Measurements from ENCODE around the gene GRM7. TPM values are rescaled to one million over a fixed set of nuclear protein-coding genes. Genes with fewer than 3 reads are reported as not detected.

Gene GRM7
- total and polyA plus RNA-seq, 2 donors (not counting 1 experiment from before 2014, with no cell fraction given) = not detected

- no peaks in the 10 kb centered on the region for H3K4me1 ChIP-seq (ENCODE audit: control insufficient read depth in 2 of 2, insufficient read depth in 2 of 2, low read length in 2 of 2)
- peaks cover 4% of the 10 kb centered on the region for H3K9me3 Mint-ChIP-seq (ENCODE audit: insufficient read depth)
- TF ChIP-seq CTCF (IDR thresholded peaks at IDR 0.05) (no peak), EZH2 (IDR thresholded peaks at IDR 0.05; ENCODE audit: borderline replicate concordance, insufficient read depth, low read depth, low read length, poor library complexity, severe bottlenecking) (no peak)
- no peak overlapping the region for H2AFZ ChIP-seq (ENCODE audit: insufficient read depth, low read depth, low read length, poor library complexity, severe bottlenecking)
- H3K4me1 Mint-ChIP-seq = no peaks in the 10 kb centered on the region
- no peaks in the 10 kb centered on the region for H3K27me3 ChIP-seq (replicated peaks in 1 of 4; ENCODE audit: control extremely low read depth in 1 of 4, control insufficient read depth in 3 of 4, insufficient read depth in 4 of 4, low read length in 3 of 4)
- no peak overlapping the region for H3K27ac ChIP-seq (ENCODE audit: low read length in 2 of 2)
- H3K4me2 ChIP-seq (replicated peaks; ENCODE audit: low read depth, low read length, poor library complexity, severe bottlenecking) = no peak overlapping the region
- intact Hi-C loops (cut with micrococcal nuclease) = no loop called here
- H3K36me3 ChIP-seq (replicated peaks in 1 of 2; ENCODE audit: control extremely low read depth in 1 of 2, control insufficient read depth in 1 of 2, extremely low read depth in 1 of 2, insufficient read depth in 2 of 2, low read length in 1 of 2) = no peaks in the 10 kb centered on the region
- H4K20me1 ChIP-seq (ENCODE audit: control insufficient read depth, insufficient read depth, low read length, poor library complexity, severe bottlenecking) = no peaks in the 10 kb centered on the region
- POLR2A ChIA-PET = no interaction called here
- H3K4me3 ChIP-seq (ENCODE audit: control extremely low read depth in 1 of 5, extremely low read depth in 1 of 5, insufficient read depth in 1 of 5, low read depth in 2 of 5, low read length in 4 of 5) = no peak overlapping the region
- peaks cover 0 to 4% (median 0%) of the 10 kb centered on the region in 3 donors for H3K9me3 ChIP-seq (ENCODE audit: control extremely low read depth in 1 of 3, control insufficient read depth in 2 of 3, insufficient read depth in 1 of 3, low read length in 2 of 3)
- no peak for DNase-seq
- H3K27me3 Mint-ChIP-seq = no peaks in the 10 kb centered on the region
- H3K79me2 ChIP-seq (ENCODE audit: control insufficient read depth, insufficient read depth, low read length) = no peaks in the 10 kb centered on the region
- no peak overlapping the region for H3K4me3 Mint-ChIP-seq
- ATAC-seq (ENCODE audit: low read depth) = no peak
- no peak overlapping the region for H3K27ac Mint-ChIP-seq
- no peak overlapping the region for H3K9ac ChIP-seq (ENCODE audit: low read length)
- CTCF ChIA-PET = no interaction called here
- WGBS (ENCODE audit: insufficient coverage) = 86% methylated on average over 1 of the region's 2 CpGs
These were observed 903.2 kb downstream of the GRM7 start for GRCh38 chr3:7764115-7764514.

- no peak overlapping the region for H3K4me3 ChIP-seq (ENCODE audit: control extremely low read depth in 1 of 5, extremely low read depth in 1 of 5, insufficient read depth in 1 of 5, low read depth in 2 of 5, low read length in 4 of 5)
- H3K79me2 ChIP-seq (ENCODE audit: control insufficient read depth, insufficient read depth, low read length) = no peaks in the 10 kb centered on the region
- H3K9me3 ChIP-seq (ENCODE audit: control extremely low read depth in 1 of 3, control insufficient read depth in 2 of 3, insufficient read depth in 1 of 3, low read length in 2 of 3) = no peaks in the 10 kb centered on the region
- H4K20me1 ChIP-seq (ENCODE audit: control insufficient read depth, insufficient read depth, low read length, poor library complexity, severe bottlenecking) = no peaks in the 10 kb centered on the region
- H2AFZ ChIP-seq (ENCODE audit: insufficient read depth, low read depth, low read length, poor library complexity, severe bottlenecking) = no peak overlapping the region
- H3K36me3 ChIP-seq (replicated peaks in 1 of 2; ENCODE audit: control extremely low read depth in 1 of 2, control insufficient read depth in 1 of 2, extremely low read depth in 1 of 2, insufficient read depth in 2 of 2, low read length in 1 of 2) = no peaks in the 10 kb centered on the region
- Mint-ChIP-seq H3K4me3 (no peak overlapping the region), H3K27me3 (no peaks in the 10 kb centered on the region), H3K9me3 (ENCODE audit: insufficient read depth) (peaks cover 2% of the 10 kb centered on the region), H3K27ac (no peak overlapping the region), H3K4me1 (no peaks in the 10 kb centered on the region)
- CTCF ChIA-PET = no interaction called here
- intact Hi-C loops (cut with micrococcal nuclease) = no loop called here
- H3K27me3 ChIP-seq (replicated peaks in 1 of 4; ENCODE audit: control extremely low read depth in 1 of 4, control insufficient read depth in 3 of 4, insufficient read depth in 4 of 4, low read length in 3 of 4) = no peaks in the 10 kb centered on the region
- WGBS (ENCODE audit: insufficient coverage) = 60% methylated on average over 2 of the region's 4 CpGs
- H3K4me2 ChIP-seq (replicated peaks; ENCODE audit: low read depth, low read length, poor library complexity, severe bottlenecking) = no peak overlapping the region
- DNase-seq (no peak), ATAC-seq (ENCODE audit: low read depth) (no peak)
- POLR2A ChIA-PET = no interaction called here
- no peak overlapping the region for H3K9ac ChIP-seq (ENCODE audit: low read length)
- H3K4me1 ChIP-seq (ENCODE audit: control insufficient read depth in 2 of 2, insufficient read depth in 2 of 2, low read length in 2 of 2) = no peaks in the 10 kb centered on the region
- no peak overlapping the region for H3K27ac ChIP-seq (ENCODE audit: low read length in 2 of 2)
- TF ChIP-seq EZH2 (IDR thresholded peaks at IDR 0.05; ENCODE audit: borderline replicate concordance, insufficient read depth, low read depth, low read length, poor library complexity, severe bottlenecking) (no peak), CTCF (IDR thresholded peaks at IDR 0.05) (no peak)
These were observed 905.6 kb downstream of the GRM7 start for GRCh38 chr3:7766530-7766929.
